Omental fat pad (tissue), 4 donors: ENCODE data around the gene UPF1. TPM values are rescaled to one million over a fixed set of nuclear protein-coding genes. Genes with fewer than 3 reads are reported as not detected.

ENCODE experiments used
- ATAC-seq: fragments of 150-250 bp; one replicate; pipeline ENCODE4 v1.9.1; 2016; ENCODE audit warnings: mild to moderate bottlenecking, moderate library complexity; ENCODE audit not compliant: low FRiP score
- DNase-seq: peaks from one replicate; pipeline ENCODE4 v3.0.0-alpha.2; 2019; ENCODE audit warnings: low spot score
- CTCF ChIP-seq, 3 donors: fragments of 450-650 bp; IDR thresholded peaks; one replicate each; pipeline ENCODE4 v1.5.1; 2016 to 2017; ENCODE audit warnings: antibody characterized with exemption in 3 of 3, mild to moderate bottlenecking in 3 of 3, moderate library complexity in 2 of 3
- total RNA-seq, 4 donors: library from RNA; depleted of rRNA; stranded (reverse); fragments of >200 nt; gene quantifications; one replicate each; pipeline ENCODE4 v1.1.0, GENCODE V29; 2016

UPF1 gene
- total RNA-seq, 4 donors from 2014 or later: 67.3 to 113 (median 96.0) TPM

- DNase-seq (no peak), ATAC-seq (no peak)
- no peak for TF ChIP-seq CTCF (IDR thresholded peaks at IDR 0.05)
These were observed 43.0 kb upstream of the UPF1 start for GRCh38 chr19:18788529-18789421.

- no peak for ATAC-seq
- no peak for TF ChIP-seq CTCF (IDR thresholded peaks at IDR 0.05)
- no peak for DNase-seq
These were observed 42.3 kb upstream of the UPF1 start for GRCh38 chr19:18789422-18789869.

GRCh38 chr19:18789883-18790565 is 41.7 kb upstream of the UPF1 start:
- no peak for TF ChIP-seq CTCF (IDR thresholded peaks at IDR 0.05)
- DNase-seq (no peak), ATAC-seq (peak; percentile 40)

GRCh38 chr19:18790566-18791314 is 41.0 kb upstream of the UPF1 start, which contains the start of gene COMP:
TSS of gene COMP (minus strand) at chr19:18791305. CDS start at chr19:18791269, 36 bp downstream.
- TF ChIP-seq CTCF (IDR thresholded peaks at IDR 0.05): no peak
- ATAC-seq (no peak), DNase-seq (no peak)

GRCh38 chr19:18791315-18791678 is 40.5 kb upstream of the UPF1 start:
- no peak for ATAC-seq
- DNase-seq: no peak
- TF ChIP-seq CTCF (IDR thresholded peaks at IDR 0.05): no peak

- no peak for TF ChIP-seq CTCF (IDR thresholded peaks at IDR 0.05)
- ATAC-seq (no peak), DNase-seq (no peak)
These were observed 39.1 kb upstream of the UPF1 start for GRCh38 chr19:18792661-18793060.
